Smooth muscle cell (in vitro differentiated cells): ENCODE measurements around the gene PRDM16. TPM values are rescaled to one million over a fixed set of nuclear protein-coding genes. Genes with fewer than 3 reads are reported as not detected.

ENCODE experiments used
- DNase-seq: peaks from one replicate; lab custom pipeline; 2025; ENCODE audit not compliant: unreplicated experiment; lab: John Stamatoyannopoulos, UW
- H2AFZ ChIP-seq: fragments of 200-600 bp; sonication (generic); 2 replicates; pipeline ENCODE4 v1.6.0; 2016; ENCODE audit warnings: antibody characterized with exemption, low read depth, mild to moderate bottlenecking
- H3F3A ChIP-seq: fragments of 200-600 bp; sonication (generic); 2 replicates; pipeline ENCODE4 v1.6.0; 2017; ENCODE audit warnings: antibody characterized with exemption, low read depth
- H3K27ac ChIP-seq: fragments of 200-600 bp; sonication (generic); 2 replicates; pipeline ENCODE4 v1.5.1; 2016; ENCODE audit warnings: low read depth, mild to moderate bottlenecking
- H3K27me3 ChIP-seq: fragments of 200-600 bp; sonication (generic); 2 replicates; pipeline ENCODE4 v1.6.1; 2016; ENCODE audit warnings: low read depth, mild to moderate bottlenecking
- H3K36me3 ChIP-seq: fragments of 200-600 bp; sonication (generic); 2 replicates; pipeline ENCODE4 v1.5.1; 2016; ENCODE audit warnings: low read depth
- H3K4me1 ChIP-seq: fragments of 200-600 bp; sonication (generic); 2 replicates; pipeline ENCODE4 v1.5.1; 2016; ENCODE audit warnings: low read depth
- H3K4me2 ChIP-seq: fragments of 200-600 bp; sonication (generic); 2 replicates; pipeline ENCODE4 v1.6.0; 2016; ENCODE audit warnings: mild to moderate bottlenecking
- H3K4me3 ChIP-seq: fragments of 200-600 bp; sonication (generic); 2 replicates; pipeline ENCODE4 v1.5.1; 2016; ENCODE audit warnings: mild to moderate bottlenecking
- H3K79me2 ChIP-seq: fragments of 200-600 bp; sonication (generic); 2 replicates; pipeline ENCODE4 v1.6.0; 2016; ENCODE audit warnings: low read depth, mild to moderate bottlenecking
- H3K9ac ChIP-seq: fragments of 200-600 bp; sonication (generic); 2 replicates; pipeline ENCODE4 v1.6.0; 2016; ENCODE audit warnings: low read depth
- H3K9me3 ChIP-seq: fragments of 200-600 bp; sonication (generic); replicated peaks from 2 replicates; pipeline ENCODE4 v1.5.1; 2016; ENCODE audit warnings: low read depth
- H4K20me1 ChIP-seq: fragments of 200-600 bp; sonication (generic); 2 replicates; pipeline ENCODE4 v1.6.0; 2016; ENCODE audit warnings: low read depth
- WGBS: methylation state at CpG from one replicate; pipeline ENCODE4 v1.1.7; 2016; ENCODE audit warnings: low lambda C conversion rate; 5-methylcytosine and 5-hydroxymethylcytosine counted together
- polyA plus RNA-seq: library from polyadenylated mRNA; unstranded; fragments of >200 nt; fragmentation: Nextera tagmentation; extraction: Ambion mirVana; gene quantifications from 2 replicates; pipeline ENCODE4 v1.2.1, GENCODE V29; 2016
- total RNA-seq: library from RNA; depleted of rRNA; stranded (reverse); fragments of >200 nt; gene quantifications from 2 replicates; pipeline ENCODE4 v1.2.3, GENCODE V29; 2014
- TF ChIP-seq, protein P1 (sequence below): fragments of 200-600 bp; sonication (generic); IDR thresholded peaks from 2 replicates; pipeline ENCODE4 v1.5.1; 2017; ENCODE audit warnings: borderline replicate concordance, mild to moderate bottlenecking, antibody characterized with exemption; ENCODE audit not compliant: insufficient read depth, poor library complexity, severe bottlenecking

Gene PRDM16
- total and polyA plus RNA-seq, 2 experiments from 2014 or later, result 0.72 to 1.3 TPM

DNA sequence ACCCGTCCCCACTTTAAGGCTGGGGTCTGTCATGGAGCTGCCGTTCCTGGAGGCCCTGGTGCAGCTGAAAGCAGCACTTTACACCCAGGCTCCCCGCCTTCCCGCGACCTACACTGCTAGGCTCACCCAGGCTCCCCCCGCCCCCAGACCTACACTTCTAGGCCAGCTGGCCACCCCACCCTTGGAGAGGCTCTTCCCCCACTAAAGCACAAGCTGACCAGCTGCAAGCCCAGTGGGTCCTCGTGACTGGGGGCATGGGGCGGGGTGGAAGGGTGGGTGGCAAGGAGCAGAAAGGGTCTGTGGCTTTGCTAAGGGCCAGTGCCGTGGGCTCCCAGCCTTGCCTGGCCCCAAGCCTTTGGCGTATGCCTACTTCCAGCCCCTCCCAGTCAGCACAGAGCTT lies 375.7 kb downstream of the PRDM16 start:
- H3K36me3 ChIP-seq, result no peaks in the 10 kb centered on the region
- no peaks in the 10 kb centered on the region for H3K79me2 ChIP-seq
- no peaks in the 10 kb centered on the region for H3K4me1 ChIP-seq
- H4K20me1 ChIP-seq, result no peaks in the 10 kb centered on the region
- TF ChIP-seq, protein P1, sequence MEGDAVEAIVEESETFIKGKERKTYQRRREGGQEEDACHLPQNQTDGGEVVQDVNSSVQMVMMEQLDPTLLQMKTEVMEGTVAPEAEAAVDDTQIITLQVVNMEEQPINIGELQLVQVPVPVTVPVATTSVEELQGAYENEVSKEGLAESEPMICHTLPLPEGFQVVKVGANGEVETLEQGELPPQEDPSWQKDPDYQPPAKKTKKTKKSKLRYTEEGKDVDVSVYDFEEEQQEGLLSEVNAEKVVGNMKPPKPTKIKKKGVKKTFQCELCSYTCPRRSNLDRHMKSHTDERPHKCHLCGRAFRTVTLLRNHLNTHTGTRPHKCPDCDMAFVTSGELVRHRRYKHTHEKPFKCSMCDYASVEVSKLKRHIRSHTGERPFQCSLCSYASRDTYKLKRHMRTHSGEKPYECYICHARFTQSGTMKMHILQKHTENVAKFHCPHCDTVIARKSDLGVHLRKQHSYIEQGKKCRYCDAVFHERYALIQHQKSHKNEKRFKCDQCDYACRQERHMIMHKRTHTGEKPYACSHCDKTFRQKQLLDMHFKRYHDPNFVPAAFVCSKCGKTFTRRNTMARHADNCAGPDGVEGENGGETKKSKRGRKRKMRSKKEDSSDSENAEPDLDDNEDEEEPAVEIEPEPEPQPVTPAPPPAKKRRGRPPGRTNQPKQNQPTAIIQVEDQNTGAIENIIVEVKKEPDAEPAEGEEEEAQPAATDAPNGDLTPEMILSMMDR, result no peak
- no peak overlapping the region for H3K4me3 ChIP-seq
- no peak for DNase-seq
- H3K27me3 ChIP-seq, result no peaks in the 10 kb centered on the region
- no peak overlapping the region for H3K9ac ChIP-seq
- WGBS, result 83% methylated on average over 9 of the region's 10 CpGs
- no peaks in the 10 kb centered on the region for H3K9me3 ChIP-seq
- H2AFZ ChIP-seq, result no peak overlapping the region
- no peak overlapping the region for H3K27ac ChIP-seq
- H3F3A ChIP-seq, result no peaks in the 10 kb centered on the region
- no peak overlapping the region for H3K4me2 ChIP-seq

DNA sequence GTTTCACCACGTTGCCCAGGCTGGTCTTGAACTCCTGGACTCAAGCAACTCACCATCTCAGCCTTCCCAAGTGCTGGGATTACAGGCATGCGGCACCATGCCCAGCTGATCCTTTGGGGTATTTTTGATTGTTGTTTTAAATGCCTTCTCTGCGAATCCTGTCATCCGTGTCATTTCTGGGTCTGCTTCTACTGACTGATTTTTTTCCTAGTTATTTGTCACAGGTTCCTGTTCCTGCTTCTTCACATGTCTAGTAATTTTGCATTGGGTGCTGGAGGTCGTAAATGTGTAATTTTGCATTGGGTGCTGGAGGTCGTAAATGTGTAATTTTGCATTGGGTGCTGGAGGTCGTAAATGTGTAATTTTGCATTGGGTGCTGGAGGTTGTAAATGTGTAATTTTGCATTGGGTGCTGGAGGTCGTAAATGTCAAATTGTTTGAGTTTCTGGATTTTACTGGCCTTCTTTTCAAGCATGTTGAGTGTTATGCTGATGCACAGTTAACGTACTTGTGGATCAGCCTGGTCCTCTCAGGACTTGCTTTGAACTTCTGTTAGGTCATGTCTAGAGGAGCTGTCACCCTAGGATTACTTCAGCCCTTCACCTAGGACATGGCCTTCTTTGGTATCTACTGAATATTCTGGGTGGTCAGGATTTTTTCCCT lies 381.3 kb downstream of the PRDM16 start:
- TF ChIP-seq, protein P1, result no peak
- Histone ChIP-seq H3K36me3 (no peaks in the 10 kb centered on the region), H3K79me2 (no peaks in the 10 kb centered on the region), H3K9ac (no peak overlapping the region), H3F3A (peaks cover 2% of the 10 kb centered on the region), H3K27me3 (no peaks in the 10 kb centered on the region), H2AFZ (no peak overlapping the region), H3K4me2 (no peak overlapping the region), H3K9me3 (no peaks in the 10 kb centered on the region), H3K4me1 (no peaks in the 10 kb centered on the region), H3K27ac (no peak overlapping the region), H3K4me3 (no peak overlapping the region), H4K20me1 (no peaks in the 10 kb centered on the region)
- no peak for DNase-seq
- WGBS, result 76% methylated on average over 9 of the region's 9 CpGs

DNA sequence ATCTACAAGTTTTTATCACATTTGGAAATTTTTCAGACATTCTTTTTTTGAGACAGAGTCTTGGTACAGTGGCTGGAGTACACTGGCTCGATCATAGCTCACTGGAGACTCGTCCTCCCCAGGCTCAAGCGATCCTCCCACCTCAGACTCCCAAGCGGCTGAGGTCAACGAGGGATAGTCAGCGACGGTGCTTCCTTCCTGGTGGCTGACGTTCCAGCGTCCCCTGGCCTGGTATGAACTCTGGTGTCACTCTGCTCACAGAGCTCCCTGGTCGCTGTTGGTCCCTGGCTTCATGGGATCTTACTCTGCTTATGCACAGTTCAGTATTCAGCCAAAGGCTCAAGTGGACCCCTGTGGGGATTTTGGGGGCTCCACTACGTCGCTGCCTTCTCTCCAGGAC lies 382.0 kb downstream of the PRDM16 start:
- TF ChIP-seq, protein P1, result no peak
- 86% methylated on average over 12 of the region's 12 CpGs for WGBS
- H3K4me3 ChIP-seq, result no peak overlapping the region

More for the DNA sequence above, 382.0 kb downstream of the PRDM16 start:
- Histone ChIP-seq H3K79me2 (no peaks in the 10 kb centered on the region), H3K36me3 (no peaks in the 10 kb centered on the region), H3F3A (peaks cover 2% of the 10 kb centered on the region), H3K27me3 (no peaks in the 10 kb centered on the region), H4K20me1 (no peaks in the 10 kb centered on the region), H3K4me1 (no peaks in the 10 kb centered on the region), H3K27ac (no peak overlapping the region), H2AFZ (no peak overlapping the region), H3K4me2 (no peak overlapping the region), H3K9ac (no peak overlapping the region), H3K9me3 (no peaks in the 10 kb centered on the region)
- no peak for DNase-seq
